NCI-H1436 treated with DMSO at 0.1 percent for 48 hours (cell line): ENCODE data around the gene FAM136A.
"Not testable (repeated sequence)": the region's sequence is repeated elsewhere in the genome, so short reads cannot be mapped to it uniquely, and the experiment has no call there.

Experiments
- DNase-seq: peaks from one replicate; lab custom pipeline; 2025; lab: John Stamatoyannopoulos, UW

FAM136A gene

DNA sequence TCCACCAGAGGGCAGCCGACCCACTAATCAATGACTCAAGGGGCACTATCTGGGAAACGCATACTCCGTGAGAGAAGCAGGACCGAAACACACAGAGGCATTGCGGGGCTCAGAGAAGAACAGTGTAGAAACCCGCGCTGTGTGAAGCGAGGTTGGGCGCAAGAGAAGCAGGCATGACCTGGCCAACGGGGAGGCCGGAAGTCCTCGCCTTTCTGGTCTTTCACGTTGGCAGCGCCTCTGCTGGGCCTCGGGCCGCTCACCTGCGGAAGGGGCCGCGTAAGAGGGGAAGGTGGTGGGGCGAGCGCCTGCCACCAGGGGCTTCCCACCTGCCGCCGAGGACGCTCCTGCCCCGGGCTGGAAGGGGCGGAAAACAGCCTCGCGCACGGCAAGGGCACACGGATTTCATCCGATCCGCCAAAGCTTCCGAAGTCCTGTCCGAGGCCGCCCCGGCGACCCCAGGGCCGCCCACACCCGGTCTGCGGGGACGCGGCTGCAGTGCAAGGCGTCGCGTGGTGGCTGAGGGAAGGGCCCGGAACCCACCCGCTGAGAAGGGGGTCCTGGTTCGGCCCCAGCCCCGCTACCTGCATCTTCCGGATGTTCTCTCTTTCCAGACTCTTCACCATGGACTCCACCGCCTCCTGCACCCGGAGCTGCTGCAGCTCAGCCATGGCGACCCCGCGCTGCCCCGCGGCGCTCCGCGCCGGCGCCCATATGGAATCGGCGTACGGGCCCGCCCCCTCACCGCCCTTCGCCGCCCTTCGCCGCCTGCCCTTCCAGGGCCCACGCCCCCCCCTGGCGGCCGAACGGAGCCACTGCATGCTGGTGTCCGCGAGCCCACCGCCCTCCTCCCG is at the start of gene FAM136A:
Gene FAM136A (minus strand): TSS at position 724 of the 851 bp plus-strand sequence. CDS start 56 bp downstream, at position 668.
- DNase-seq: no peak

DNA sequence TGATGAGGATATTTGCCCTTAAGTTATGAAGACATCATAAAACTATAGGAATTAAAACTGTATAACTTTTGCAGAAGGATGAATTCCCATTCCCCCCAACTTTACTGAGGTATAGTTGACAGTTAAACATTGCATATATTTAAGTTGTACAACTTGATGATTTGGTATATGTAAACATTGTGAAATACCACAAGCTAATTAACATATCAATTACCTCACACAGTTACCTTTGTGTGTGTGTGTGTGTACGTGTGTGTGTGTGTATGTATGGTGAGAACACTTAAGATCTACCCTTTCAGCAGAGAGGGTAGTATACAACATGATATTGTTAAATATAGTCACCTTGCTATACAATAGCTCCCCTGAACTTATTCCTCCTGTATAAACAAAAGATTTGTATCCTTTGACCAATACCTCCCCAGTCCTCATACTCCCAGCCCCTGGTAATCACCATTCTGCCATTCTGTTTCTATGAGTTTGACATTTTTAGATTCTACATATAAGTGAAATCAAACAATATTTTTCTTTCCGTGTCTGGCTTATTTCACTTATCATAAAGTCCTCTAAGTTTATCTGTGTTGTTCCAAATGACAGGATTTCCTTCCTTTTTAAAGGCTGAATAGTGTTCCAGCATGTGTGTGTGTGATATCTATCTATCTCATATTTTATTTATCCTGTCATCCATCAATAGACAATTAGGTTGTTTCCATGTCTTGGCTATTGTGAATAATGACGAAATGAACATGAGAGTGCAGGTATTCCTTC is 48.2 kb upstream of the FAM136A start:
- no peak for DNase-seq

DNA sequence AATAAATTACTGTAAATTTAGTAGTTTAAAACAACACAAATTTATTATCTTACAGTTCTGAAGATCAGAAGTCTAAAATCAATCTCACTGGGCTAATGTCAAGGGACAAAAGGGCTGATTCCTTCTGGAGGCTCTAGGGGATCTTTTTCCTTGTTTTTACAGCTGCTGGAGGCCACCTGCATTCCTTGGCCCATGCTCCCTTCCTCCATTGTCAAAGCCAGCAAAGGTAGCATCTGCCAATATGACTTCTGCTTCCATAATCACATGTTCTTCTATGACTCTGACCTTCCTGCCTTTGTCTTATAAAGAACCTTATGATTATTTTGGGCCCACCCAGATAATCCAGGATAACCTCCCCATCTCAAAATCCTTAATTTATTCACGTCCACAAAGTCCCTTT is 46.0 kb upstream of the FAM136A start:
- DNase-seq: no peak

DNA sequence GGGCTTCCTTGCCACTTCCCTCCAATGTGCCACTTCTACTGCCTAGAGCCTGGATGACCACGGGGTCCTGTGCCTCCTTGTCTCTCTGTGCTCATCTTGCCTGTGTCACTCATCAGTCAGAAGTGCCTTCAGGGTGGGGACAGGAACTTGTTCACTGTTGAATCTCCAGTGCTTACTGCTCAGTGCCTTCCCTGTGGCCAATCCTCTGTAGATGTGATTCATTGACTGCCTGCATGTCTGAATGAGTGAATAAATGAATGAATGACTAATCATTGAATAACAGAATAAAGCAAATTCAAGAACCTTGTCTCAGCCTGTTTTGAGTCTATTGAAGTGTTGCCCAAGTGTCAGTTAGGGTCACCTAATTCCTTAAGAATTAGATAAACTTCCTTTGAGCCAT is 42.3 kb upstream of the FAM136A start:
- no peak for DNase-seq

DNA sequence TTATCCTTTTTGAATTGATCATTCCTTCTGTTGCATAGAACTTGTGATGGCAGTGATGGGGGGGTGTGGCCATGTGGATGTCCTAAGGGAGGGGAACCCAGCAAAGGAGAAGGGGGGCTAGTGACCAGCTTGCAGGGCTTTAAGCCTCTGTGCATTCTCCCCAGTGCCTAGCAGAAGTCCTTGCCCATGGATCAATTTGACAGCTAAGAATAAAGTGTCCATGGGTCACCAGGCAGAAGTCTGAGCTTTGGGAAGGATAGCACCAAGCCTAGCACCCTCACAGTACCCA is 39.6 kb upstream of the FAM136A start:
- DNase-seq: no peak

DNA sequence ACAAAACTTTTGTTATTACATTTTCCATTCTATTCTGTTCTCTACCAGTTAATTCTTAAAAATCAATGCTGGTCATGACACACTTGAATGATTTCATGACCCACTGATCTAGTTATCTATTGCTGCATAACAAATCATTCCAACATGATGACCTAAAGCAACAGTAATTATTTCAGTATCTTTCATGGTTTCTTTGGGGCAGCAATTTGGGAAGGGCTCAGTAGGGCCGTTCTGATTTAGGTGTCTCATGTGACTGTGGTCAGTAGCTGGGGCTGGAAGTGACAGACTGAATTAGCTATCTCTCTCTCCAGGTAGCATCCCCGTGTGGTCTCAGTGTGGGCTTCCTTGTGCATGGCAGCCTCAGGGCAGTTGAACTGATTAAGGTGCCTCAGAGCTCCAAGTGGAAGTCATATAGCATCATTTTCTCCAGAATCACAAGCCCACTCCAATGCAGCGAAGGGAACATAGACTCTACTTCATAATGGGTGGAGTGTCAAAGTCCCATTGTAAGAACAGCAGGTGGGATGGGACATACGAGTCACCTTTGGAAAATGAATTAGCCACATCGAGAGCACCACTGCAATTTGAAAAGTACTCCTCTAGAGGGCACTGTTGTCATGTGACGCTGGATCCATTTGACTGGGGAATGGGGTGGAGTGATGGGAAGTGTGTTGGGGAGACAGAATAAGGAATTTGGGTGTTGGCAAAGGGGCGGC is 39.1 kb upstream of the FAM136A start:
- DNase-seq: no peak

DNA sequence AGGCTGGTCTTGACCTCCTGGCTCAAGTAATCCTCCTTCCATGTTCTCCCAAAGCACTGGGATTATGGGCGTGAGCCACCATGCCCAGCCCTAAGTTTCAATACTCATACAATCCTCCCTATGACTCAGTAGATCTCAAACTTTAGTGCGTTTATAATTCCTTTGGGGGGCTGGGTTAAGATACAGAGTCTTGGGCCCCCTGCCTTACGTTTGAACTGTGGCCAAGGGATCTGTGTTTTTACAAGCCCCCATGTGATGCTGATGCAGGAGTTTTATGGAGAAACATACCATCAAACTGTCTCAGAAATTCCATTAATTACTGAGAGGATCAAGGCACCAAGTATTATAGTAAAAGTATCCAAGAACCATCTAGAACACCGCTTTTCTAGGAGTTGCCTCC is 38.2 kb upstream of the FAM136A start:
- DNase-seq: no peak

DNA sequence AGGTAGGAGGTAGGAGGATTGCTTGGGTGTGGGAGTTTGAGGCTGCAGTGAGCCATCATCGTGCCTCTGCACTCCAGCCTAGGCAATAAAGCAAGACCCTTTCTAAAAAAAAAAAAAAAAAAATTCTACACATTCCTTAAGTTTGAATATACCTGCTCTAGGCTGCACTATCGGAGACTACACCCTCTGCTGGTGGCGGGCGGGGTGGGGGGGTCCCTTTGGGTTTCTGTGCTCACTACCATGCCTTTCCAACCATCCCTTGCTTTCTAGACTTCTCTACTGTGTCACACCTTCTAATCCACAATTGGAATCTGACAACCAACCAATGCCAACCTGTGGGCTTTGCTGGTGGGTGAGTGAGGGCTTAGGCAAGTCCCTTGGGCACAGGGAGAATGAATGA is 34.7 kb upstream of the FAM136A start:
- DNase-seq: no peak

DNA sequence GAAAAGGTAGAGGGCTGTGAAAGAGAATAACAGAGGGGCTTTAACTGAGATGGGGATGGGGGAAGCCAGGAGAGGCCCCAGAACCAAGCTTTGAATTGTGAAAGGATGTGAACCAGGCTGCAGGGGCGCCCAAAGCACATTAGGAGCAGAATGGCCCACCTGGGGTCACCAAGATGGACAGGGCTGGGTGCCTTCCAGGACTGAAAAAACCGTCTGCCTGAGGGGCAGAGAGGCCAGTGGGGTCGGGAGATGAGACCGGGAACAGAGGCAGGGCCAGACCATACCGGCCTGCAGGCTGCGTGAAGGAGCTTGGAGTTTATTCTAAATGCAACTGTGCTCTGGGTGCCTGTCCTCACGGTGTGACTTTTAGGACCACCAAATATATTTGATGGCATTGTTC is 29.1 kb upstream of the FAM136A start:
- DNase-seq: no peak

DNA sequence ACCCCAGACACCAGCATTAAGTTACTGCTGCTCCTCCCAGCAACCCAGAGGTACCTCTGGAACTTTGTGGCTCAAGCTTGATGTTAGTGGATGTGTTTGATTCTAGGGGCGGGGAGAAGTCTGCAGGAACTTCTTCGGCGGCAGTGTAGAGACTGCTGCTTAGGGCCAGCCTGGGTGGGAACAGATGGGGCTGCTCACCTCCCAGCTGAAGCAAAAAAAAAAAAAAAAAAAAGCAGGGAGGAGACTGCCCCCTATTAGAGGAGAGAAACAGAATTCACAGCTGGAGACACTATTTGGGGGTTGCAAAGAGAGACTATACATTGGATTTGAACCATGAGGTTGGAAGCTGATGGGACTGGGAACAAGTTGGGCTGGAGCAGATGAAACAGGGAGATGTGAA is 28.6 kb upstream of the FAM136A start:
- no peak for DNase-seq

DNA sequence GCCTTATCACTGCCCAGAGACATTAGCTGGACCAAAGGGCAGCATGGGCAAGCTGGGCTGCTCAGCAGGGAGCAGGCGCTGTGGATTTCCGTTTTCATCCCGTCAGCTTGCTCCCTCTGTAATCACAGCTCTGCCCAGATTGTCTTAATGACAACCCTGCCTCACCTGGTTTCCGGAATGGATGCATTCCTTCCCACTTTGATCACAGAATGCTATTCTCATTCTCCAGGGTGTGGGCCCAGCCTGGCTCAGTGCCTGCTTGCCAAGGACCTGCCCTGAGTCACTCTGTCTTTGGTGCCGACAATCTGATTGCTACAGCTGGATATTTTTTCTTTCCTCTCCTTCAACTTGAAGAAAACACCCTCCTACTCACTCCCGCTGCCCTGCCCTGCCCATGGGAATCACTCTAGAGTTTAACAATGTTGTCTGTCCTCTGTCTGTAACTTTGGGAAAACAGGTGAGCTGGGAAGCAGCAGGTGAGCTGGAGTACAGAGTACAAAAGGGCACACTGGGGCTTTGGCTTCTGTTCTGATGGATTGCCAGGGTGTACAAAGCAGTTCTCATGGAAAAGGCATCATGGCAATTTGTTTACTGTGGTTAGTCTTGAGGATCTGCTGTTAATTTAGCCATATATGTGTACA is 27.2 kb upstream of the FAM136A start:
- DNase-seq: no peak

DNA sequence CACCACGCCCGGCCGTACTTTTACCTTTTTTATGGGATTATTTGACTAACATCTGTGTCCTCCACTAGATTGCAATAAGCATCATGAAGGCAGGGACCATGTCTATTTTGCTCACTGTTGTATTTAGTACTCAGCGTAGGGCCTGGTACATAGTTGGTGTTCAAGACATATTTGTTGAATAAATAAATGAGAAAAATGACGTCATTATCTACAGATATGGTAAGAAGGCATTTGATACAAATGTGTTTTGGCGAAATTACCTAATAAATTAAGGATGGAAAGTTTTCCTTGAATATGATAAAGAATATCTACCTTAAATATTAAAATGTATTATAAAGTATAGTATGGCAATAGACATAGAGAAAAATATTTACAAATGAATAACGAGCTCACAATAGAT is 24.0 kb upstream of the FAM136A start:
- DNase-seq: no peak

DNA sequence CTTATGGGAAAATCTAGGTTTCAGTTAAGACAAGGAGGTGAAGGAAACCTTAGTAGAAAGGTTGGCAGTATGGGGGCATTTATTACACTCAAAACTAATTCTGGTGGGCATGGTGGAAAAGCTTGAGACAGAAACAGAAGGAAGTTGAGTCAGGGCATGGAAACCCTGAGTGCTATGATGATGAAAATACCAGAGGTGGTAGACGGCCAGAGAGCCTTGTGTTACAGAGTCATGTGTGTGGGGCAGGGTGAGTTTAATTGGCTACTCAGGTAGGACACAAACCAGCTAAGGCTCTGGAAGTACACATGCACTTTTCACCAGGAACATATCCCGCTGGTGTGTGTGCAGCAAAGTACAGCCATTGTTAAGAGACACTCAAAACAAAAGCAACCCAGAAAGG is 20.7 kb upstream of the FAM136A start:
- no peak for DNase-seq

DNA sequence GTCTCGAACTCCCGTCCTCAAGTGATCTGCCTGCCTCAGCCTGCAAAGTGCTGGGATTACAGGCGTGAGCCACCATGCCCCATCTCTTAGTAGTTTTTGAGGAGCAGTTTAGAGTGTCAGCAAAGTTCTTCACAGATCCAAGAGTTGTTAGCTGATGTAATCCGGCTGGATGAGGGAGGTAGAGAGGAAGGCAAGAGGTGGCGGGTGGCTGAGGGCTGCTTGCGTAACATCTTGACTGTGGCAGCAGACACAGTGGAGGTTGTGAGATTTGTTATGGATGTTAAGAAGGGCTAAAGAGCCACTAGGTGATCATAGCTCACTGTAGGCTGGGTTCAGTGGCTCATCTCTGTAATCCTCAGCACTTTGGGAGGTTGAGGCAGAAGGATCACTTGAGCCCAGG is 19.5 kb upstream of the FAM136A start:
- no peak for DNase-seq

DNA sequence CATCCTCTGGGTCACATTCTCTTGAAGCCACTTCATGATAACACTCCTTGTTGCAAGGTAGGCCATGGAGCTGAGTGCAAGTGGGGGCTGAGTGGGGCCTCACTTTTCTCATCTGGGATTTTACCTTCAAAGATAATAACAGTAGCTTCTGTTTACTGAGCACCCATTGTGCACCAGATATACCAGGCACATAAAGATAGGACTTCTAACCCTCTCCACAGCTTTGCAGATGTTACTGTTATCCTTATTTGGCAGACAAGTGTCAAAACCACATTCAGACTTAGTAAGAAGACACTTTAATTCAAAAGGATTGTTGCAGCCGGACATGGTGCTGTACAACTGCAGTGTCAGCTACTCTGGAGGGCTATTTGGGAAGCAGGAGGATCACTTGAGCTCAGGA is 12.8 kb upstream of the FAM136A start:
- no peak for DNase-seq

DNA sequence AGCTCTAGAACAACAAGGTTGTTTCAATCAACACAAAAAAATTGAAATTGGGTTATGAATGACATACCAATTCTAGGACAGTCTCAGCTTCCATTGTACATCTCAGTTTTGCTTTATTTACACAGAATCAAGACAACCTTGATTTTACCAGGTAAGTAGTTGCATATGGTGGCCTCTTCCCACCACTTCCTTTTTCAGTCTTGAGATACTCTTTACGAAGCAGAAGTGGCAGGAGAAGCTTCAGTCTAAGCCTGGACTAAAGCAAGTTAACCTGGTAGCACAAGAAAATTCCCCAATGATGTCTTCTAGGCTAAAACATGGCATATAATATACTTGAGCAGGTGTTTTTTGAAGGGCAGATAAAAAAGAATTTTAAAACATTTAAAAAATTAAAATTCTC is 10.7 kb upstream of the FAM136A start:
- no peak for DNase-seq

DNA sequence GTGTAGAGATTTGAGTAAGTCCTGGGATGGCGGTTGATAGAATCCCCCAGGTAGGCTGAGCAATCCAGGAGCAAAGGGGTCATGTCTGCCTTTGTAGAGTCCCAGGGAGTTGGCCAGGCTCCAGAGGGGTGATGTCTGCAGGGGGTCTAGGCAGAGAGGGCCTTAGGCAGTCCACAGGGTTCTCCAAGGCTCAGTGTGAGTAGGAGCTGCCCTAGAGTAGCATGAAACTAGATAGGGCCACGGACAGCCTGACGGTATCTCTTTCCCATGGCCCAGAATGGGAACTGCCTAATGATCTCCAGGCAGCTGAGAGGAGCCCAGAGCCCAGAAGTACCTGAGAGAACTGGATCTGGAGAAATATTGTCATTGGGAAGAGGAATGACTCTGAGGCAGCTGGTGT is 9.0 kb upstream of the FAM136A start:
- no peak for DNase-seq

DNA sequence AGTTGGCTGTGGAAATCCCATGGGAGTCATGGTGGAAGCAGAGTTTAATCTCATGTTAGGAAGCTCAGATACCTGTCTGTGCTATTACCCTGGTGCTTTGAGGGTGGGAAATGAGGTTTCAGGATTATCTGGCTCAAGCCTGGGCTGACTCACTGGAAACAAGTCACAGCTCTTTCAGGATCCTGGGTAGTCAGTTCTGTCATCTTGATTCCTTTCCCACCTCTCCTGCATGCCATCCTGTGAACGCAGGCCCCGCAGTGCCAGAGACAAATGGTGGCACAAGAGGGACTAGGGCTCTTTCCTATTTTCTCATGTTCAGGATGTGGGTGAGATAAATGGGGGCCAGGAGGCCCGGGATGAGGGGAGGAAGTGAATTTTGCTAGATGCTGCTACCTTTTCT is 3.7 kb upstream of the FAM136A start:
- no peak for DNase-seq

DNA sequence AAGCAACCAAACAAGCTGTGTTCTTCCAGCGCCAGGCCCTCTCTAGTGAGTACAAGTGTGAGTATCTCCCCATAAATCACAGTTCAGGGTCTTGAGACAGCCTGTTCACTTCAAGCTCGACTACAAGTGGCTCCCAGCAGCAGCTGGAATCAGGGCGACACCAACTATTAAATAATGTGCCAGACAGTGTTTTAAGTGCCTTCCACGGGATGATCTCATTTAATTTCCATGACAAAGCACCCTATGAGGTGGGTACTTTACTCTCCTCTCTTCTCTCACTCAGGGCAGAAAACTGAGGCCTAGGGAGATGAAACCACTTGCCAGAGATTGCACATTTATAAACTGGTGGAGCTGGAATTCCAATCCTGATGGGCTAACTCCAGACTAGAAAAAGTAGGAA is 2.6 kb upstream of the FAM136A start:
- peak; percentile 62 for DNase-seq

DNA sequence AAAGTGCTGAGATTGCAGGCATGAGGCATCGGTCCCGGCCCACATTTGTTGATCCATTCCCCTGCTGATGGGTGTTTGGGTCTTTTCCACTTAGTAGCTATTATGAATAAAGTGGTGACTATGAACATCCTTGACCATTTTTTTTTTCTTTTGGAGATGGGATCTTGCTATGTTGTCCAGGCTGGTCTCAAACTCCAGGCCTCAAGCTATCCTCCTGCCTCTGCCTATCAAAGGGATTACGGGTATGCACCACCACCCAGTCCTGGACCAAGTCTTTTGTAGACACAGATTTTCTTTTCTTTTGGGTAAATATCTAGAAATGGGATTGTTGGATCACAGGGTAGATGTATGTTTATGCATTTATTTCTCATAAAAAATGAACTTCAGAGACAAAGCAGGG is 1.3 kb upstream of the FAM136A start:
- DNase-seq: no peak

DNA sequence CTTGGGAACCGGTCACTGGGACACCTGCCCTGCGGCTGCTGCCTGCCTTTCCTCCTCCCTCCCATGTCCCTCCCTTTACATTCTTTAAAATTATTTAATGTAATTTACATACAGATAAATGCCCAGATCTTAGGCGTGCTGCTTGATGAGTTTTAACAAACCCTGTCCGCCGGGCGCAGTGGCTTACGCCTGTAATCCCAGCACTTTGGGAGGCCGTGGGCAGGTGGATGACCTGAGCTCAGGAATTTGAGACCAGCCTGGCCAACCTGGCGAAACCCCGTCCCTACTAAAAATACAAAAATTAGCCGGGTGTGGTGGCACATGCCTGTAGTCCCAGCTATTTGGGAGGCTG is 304 bp upstream of the FAM136A start:
- DNase-seq: not testable (repeated sequence)

DNA sequence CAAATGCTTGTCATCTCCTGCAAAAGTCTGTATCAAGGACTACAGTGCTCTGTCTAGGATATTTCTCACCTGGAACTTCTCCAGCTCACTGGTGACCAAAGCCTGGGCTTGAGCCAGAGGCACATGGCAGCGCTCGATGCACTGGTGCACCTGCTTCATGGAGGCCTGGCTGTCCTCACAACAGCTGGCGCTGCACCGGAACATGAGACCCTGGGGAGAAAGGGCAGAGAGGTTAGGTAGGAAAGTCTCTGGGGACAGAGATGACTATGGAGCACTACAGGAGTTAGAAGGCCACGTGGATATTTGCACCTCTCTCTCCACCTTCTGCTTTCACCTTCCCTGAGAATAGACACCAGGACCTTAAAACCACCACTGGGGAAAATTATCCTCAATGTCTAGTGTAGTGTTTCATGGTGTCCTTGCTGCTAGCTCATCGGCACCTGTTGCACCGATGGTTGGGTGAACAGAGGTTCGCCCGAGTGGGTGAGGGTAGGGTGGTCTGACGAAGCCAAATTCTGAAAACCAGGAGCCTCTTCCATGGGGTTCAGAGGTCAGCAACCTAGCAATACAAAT is 1.0 kb downstream of the FAM136A start:
- DNase-seq: no peak
